ENCODE results near the gene MSMP.

The MSMP gene

GRCh38 chr9:35771075-35771433 is 17.0 kb upstream of the MSMP start:
- DNase-seq: no peak

- no peak for DNase-seq
Observed at GRCh38 chr9:35769763-35770162, 15.7 kb upstream of the MSMP start.

GRCh38 chr9:35767458-35767857 is 13.4 kb upstream of the MSMP start:
- DNase-seq: no peak

- no peak for DNase-seq
Observed at GRCh38 chr9:35766997-35767396, 12.9 kb upstream of the MSMP start.

- DNase-seq: no peak
Observed at GRCh38 chr9:35763803-35764202, 9.7 kb upstream of the MSMP start.

GRCh38 chr9:35763181-35763580 is 9.1 kb upstream of the MSMP start:
- DNase-seq: no peak

GRCh38 chr9:35760651-35761050 is 6.6 kb upstream of the MSMP start:
- DNase-seq: no peak

- no peak for DNase-seq
Observed at GRCh38 chr9:35759795-35760194, 5.7 kb upstream of the MSMP start.

- DNase-seq: no peak
Observed at GRCh38 chr9:35758475-35759050, 4.5 kb upstream of the MSMP start.

- DNase-seq: no peak
Observed at GRCh38 chr9:35757892-35758275, 3.8 kb upstream of the MSMP start.

- DNase-seq: peak; percentile 48
Observed at GRCh38 chr9:35757226-35757891, 3.3 kb upstream of the MSMP start.

- peak; percentile 41 for DNase-seq
Observed at GRCh38 chr9:35756275-35757225, 2.5 kb upstream of the MSMP start.

GRCh38 chr9:35755071-35755470 is 995 bp upstream of the MSMP start:
- DNase-seq: no peak

- DNase-seq: no peak
Observed at GRCh38 chr9:35753466-35753865, 610 bp downstream of the MSMP start.

GRCh38 chr9:35750256-35750531 is 3.9 kb downstream of the MSMP start:
- DNase-seq: no peak

GRCh38 chr9:35749515-35750255 is 4.4 kb downstream of the MSMP start:
- DNase-seq: no peak

GRCh38 chr9:35748858-35749514 is 5.1 kb downstream of the MSMP start, which contains the start of the genes GBA2 and RGP1:
Gene GBA2, minus strand, starts transcription at chr9:35749228. Its CDS starts 524 bp downstream, at chr9:35748704.
Gene RGP1, plus strand, starts transcription at chr9:35749287. Its CDS starts 469 bp downstream, at chr9:35749756.
- DNase-seq: peak; percentile 28

GRCh38 chr9:35748242-35748857 is 5.7 kb downstream of the MSMP start:
- DNase-seq: no peak

GRCh38 chr9:35746583-35746982 is 7.5 kb downstream of the MSMP start:
- DNase-seq: no peak

GRCh38 chr9:35745569-35745968 is 8.5 kb downstream of the MSMP start:
- DNase-seq: no peak

GRCh38 chr9:35743880-35744518 is 10.1 kb downstream of the MSMP start:
- no peak for DNase-seq

- DNase-seq: no peak
Observed at GRCh38 chr9:35743452-35743851, 10.6 kb downstream of the MSMP start.
